ENCODE measurements around the gene LBR. TPM values are rescaled to one million over a fixed set of nuclear protein-coding genes. Genes with fewer than 3 reads are reported as not detected.

Gene LBR
- total RNA-seq, 4 donors from 2014 or later, result 33.1 to 46.7 (median 36.8) TPM

GRCh38 chr1:225450491-225451191 lies 22.8 kb upstream of the LBR start:
- intact Hi-C loops (cut with DNase I), result no loop called here
- H3K27ac ChIP-seq, result no peak overlapping the region
- no peak overlapping the region for H3K4me3 ChIP-seq (replicated peaks in 1 of 3)
- no peaks in the 10 kb centered on the region for H3K9me3 ChIP-seq
- no peaks in the 10 kb centered on the region for H3K27me3 ChIP-seq
- TF ChIP-seq, protein P1, sequence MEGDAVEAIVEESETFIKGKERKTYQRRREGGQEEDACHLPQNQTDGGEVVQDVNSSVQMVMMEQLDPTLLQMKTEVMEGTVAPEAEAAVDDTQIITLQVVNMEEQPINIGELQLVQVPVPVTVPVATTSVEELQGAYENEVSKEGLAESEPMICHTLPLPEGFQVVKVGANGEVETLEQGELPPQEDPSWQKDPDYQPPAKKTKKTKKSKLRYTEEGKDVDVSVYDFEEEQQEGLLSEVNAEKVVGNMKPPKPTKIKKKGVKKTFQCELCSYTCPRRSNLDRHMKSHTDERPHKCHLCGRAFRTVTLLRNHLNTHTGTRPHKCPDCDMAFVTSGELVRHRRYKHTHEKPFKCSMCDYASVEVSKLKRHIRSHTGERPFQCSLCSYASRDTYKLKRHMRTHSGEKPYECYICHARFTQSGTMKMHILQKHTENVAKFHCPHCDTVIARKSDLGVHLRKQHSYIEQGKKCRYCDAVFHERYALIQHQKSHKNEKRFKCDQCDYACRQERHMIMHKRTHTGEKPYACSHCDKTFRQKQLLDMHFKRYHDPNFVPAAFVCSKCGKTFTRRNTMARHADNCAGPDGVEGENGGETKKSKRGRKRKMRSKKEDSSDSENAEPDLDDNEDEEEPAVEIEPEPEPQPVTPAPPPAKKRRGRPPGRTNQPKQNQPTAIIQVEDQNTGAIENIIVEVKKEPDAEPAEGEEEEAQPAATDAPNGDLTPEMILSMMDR (IDR thresholded peaks at IDR 0.05), result no peak
- TF ChIP-seq POLR2A (IDR thresholded peaks at IDR 0.05), result no peak
- H3K4me1 ChIP-seq, result peaks cover 18 to 41% of the 10 kb centered on the region in 2 donors
- DNase-seq, result no peak
- no peaks in the 10 kb centered on the region for H3K36me3 ChIP-seq
- WGBS, 2 donors, result 74 to 80% methylated on average over 12 of the region's 12 CpGs

DNA sequence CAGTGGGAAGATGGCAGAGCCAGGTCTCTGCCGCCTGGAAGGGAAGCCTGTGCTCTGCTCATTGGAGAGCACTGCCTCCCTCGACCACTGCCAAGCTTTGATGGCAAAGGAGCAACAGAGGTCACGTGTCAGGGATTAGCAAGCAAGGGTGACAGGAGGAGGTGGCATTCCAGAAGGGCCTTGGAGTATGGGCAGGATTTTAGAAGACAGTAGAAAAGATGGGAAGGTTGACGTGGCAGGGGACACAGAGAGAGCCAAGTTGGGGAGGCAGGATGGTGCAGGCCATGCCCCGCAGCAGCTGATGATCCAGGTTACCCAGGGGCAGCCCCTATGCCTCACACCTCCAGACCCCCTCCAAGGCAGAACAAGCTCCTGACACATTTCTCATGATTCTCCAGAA lies 21.9 kb upstream of the LBR start:
- Histone ChIP-seq H3K27ac (no peak overlapping the region), H3K4me1 (peaks cover 20 to 46% of the 10 kb centered on the region in 2 donors), H3K36me3 (no peaks in the 10 kb centered on the region), H3K27me3 (no peaks in the 10 kb centered on the region), H3K9me3 (no peaks in the 10 kb centered on the region), H3K4me3 (replicated peaks in 1 of 3) (no peak overlapping the region)
- TF ChIP-seq POLR2A (IDR thresholded peaks at IDR 0.05), result no peak
- TF ChIP-seq, protein P1 (IDR thresholded peaks at IDR 0.05), result no peak
- intact Hi-C loops (cut with DNase I), result no loop called here
- no peak for DNase-seq
- 95 to 98% methylated on average over 5 of the region's 5 CpGs for WGBS, 2 donors

- peaks cover 20 to 45% of the 10 kb centered on the region in 2 donors for H3K4me1 ChIP-seq
Measured at GRCh38 chr1:225449261-225449660, 21.4 kb upstream of the LBR start.

DNA sequence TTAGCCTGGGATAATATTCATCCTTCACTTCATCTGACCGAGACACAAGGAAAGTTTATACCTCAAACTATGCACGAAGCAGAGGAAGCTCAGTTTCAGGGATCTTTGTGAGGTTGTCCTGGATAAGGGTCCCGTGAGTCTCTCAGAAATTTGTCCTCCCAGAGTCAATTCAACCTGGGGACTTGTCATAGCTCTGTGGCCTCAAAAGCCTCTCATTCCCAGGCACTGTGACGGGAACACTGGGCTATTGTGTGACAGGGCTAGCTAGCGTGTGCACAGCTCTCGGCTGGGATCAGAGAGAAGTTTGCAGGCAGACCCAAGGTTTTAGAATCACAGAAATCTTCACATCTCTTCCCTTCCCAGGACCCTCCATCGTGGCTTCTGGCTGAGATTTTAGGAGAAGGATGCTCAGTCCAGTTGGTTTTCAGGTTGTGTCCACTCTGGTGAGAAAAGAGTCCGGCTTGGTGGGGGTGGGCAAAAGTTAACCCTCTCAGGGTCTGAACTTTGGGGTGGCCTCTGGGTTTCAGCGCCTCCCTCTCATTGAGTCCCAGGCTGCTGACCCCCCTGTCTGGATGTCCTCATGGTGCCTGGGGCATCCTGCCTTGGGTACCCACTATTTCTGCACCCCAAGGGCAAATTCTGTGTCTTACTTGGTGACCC lies 20.4 kb upstream of the LBR start:
- no peak for TF ChIP-seq POLR2A (IDR thresholded peaks at IDR 0.05)
- TF ChIP-seq, protein P1 (IDR thresholded peaks at IDR 0.05), result no peak
- 64 to 70% methylated on average over 9 of the region's 9 CpGs for WGBS, 2 donors
- peaks cover 20 to 42% of the 10 kb centered on the region in 2 donors for H3K4me1 ChIP-seq
- no peak overlapping the region for H3K4me3 ChIP-seq (replicated peaks in 1 of 3)
- H3K27ac ChIP-seq, result peak overlapping the region in 1 of 3 donors; percentile 13
- no peaks in the 10 kb centered on the region for H3K27me3 ChIP-seq
- H3K36me3 ChIP-seq, result no peaks in the 10 kb centered on the region
- DNase-seq, result no peak
- intact Hi-C loops (cut with DNase I), result no loop called here
- H3K9me3 ChIP-seq, result no peaks in the 10 kb centered on the region

More at GRCh38 chr1:225449261-225449660, 21.4 kb upstream of the LBR start:
- TF ChIP-seq POLR2A (IDR thresholded peaks at IDR 0.05), result no peak
- TF ChIP-seq, protein P1 (IDR thresholded peaks at IDR 0.05), result no peak
- no peak for DNase-seq
- 89 to 95% methylated on average over 9 of the region's 9 CpGs for WGBS, 2 donors
- Histone ChIP-seq H3K36me3 (no peaks in the 10 kb centered on the region), H3K4me3 (replicated peaks in 1 of 3) (no peak overlapping the region), H3K27ac (no peak overlapping the region), H3K9me3 (no peaks in the 10 kb centered on the region), H3K27me3 (no peaks in the 10 kb centered on the region)
- intact Hi-C loops (cut with DNase I), result no loop called here

DNA sequence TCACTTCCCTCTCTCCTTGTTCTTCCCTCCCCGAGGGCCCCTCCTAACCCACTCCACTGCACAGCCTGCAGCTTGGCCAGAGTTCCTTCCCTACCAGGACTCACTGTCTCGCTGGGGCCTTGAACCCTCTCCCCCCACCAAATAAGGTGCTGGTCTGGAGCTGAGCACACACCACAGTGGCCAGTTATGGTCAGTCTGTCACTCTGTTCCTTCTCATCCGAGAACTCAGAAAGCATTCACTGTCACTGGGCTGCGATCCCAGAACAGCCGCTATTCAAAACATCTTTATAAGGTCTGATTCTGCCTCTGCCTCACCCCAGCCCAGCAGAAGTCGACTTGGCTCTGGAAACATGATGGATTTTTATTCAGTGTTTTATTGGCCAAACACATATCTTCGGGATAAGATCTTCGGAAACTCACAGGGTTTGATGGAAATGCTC lies 19.8 kb upstream of the LBR start:
- no peaks in the 10 kb centered on the region for H3K9me3 ChIP-seq
- no peaks in the 10 kb centered on the region for H3K27me3 ChIP-seq
- H3K4me1 ChIP-seq, result peaks cover 24 to 48% of the 10 kb centered on the region in 2 donors
- peak in 1 of 2 donors; percentile 42 for DNase-seq
- no peaks in the 10 kb centered on the region for H3K36me3 ChIP-seq
- intact Hi-C loops (cut with DNase I), result no loop called here
- no peak overlapping the region for H3K4me3 ChIP-seq (replicated peaks in 1 of 3)
- TF ChIP-seq, protein P1 (IDR thresholded peaks at IDR 0.05), result no peak
- no peak for TF ChIP-seq POLR2A (IDR thresholded peaks at IDR 0.05)
- WGBS, 2 donors, result 37 to 56% methylated on average over 8 of the region's 8 CpGs
- no peak overlapping the region for H3K27ac ChIP-seq

All from thyroid gland (tissue), 4 donors.